ENCODE data around the gene PCDHA6. TPM values are rescaled to one million over a fixed set of nuclear protein-coding genes. Genes with fewer than 3 reads are reported as not detected.
"Not testable (repeated sequence)": the region's sequence is repeated elsewhere in the genome, so short reads cannot be mapped to it uniquely, and the experiment has no call there.

The PCDHA6 gene
- total RNA-seq, 4 donors from 2014 or later, result 0.19 to 0.27 (median 0.21) TPM; not detected in 1

GRCh38 chr5:140868721-140869554 lies 41.2 kb downstream of the PCDHA6 start, which contains the start of gene PCDHA11:
TSS of gene PCDHA11 (plus strand) at chr5:140868957. CDS start at chr5:140869104, 147 bp downstream.
- H3K4me1 ChIP-seq, result no peaks in the 10 kb centered on the region
- H3K36me3 ChIP-seq, result no peaks in the 10 kb centered on the region
- peak in 1 of 6 experiments; percentile 3 for TF ChIP-seq CTCF (IDR thresholded peaks at IDR 0.05)
- no peak for TF ChIP-seq POLR2A (IDR thresholded peaks at IDR 0.05)
- H3K27ac ChIP-seq, result no peak within 1 kb of the TSS
- 24 to 28% methylated on average over 31 to 33 of the region's 41 CpGs for WGBS, 2 donors
- H3K4me3 ChIP-seq, result peak within 1 kb of the TSS in 1 of 4 donors; percentile 15
- peaks cover 0 to 17% (median 0%) of the 10 kb centered on the region in 4 donors for H3K27me3 ChIP-seq
- intact Hi-C loops (cut with DNase I), result no loop called here
- DNase-seq, result no peak
- H3K9me3 ChIP-seq, result peaks cover 0 to 29% (median 13%) of the 10 kb centered on the region in 3 donors

- intact Hi-C loops (cut with DNase I), result no loop called here
- Histone ChIP-seq H3K4me3 (no peak overlapping the region), H3K9me3 (peaks cover 0 to 29% (median 13%) of the 10 kb centered on the region in 3 donors), H3K4me1 (no peaks in the 10 kb centered on the region), H3K36me3 (no peaks in the 10 kb centered on the region), H3K27ac (no peak overlapping the region), H3K27me3 (peaks cover 0 to 17% (median 0%) of the 10 kb centered on the region in 4 donors)
- 64 to 65% methylated on average over 5 of the region's 5 CpGs for WGBS, 2 donors
- DNase-seq, result no peak
- TF ChIP-seq CTCF (IDR thresholded peaks at IDR 0.05), result no peak
- TF ChIP-seq POLR2A (IDR thresholded peaks at IDR 0.05), result no peak
Measured at GRCh38 chr5:140869555-140869886, 41.8 kb downstream of the PCDHA6 start.

DNA sequence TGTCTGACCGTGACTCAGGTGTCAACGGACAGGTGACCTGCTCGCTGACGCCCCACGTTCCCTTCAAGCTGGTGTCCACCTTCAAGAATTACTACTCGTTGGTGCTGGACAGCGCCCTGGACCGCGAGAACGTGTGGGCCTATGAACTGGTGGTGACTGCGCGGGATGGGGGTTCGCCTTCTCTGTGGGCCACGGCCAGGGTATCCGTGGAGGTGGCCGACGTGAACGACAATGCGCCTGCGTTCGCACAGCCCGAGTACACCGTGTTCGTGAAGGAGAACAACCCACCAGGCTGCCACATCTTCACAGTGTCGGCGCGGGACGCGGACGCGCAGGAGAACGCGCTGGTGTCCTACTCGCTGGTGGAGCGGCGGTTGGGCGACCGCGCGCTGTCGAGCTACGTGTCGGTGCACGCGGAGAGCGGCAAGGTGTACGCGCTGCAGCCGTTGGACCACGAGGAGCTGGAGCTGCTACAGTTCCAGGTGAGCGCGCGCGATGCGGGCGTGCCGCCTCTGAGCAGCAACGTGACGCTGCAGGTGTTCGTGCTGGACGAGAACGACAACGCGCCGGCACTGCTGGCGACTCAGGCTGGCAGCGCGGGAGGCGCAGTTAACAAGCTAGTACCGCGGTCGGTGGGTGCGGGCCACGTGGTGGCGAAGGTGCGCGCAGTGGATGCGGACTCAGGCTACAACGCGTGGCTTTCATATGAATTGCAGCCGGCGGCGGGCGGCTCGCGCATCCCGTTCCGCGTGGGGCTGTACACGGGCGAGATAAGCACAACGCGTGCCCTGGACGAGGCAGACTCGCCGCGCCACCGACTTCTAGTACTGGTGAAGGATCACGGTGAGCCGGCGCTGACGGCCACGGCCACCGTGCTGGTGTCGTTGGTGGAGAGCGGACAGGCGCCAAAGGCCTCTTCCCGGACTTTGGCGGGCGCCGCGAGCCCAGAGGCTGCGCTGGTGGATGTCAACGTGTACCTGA lies 42.8 kb downstream of the PCDHA6 start:
- intact Hi-C loops (cut with DNase I), result no loop called here
- no peaks in the 10 kb centered on the region for H3K36me3 ChIP-seq
- peaks cover 0 to 27% (median 0%) of the 10 kb centered on the region in 4 donors for H3K27me3 ChIP-seq
- no peak for DNase-seq
- TF ChIP-seq POLR2A (IDR thresholded peaks at IDR 0.05) (no peak), CTCF (IDR thresholded peaks at IDR 0.05) (no peak)
- 60 to 69% methylated on average over 59 to 71 of the region's 114 CpGs for WGBS, 2 donors
- no peaks in the 10 kb centered on the region for H3K4me1 ChIP-seq
- no peak overlapping the region for H3K27ac ChIP-seq
- peaks cover 0 to 33% (median 17%) of the 10 kb centered on the region in 3 donors for H3K9me3 ChIP-seq
- no peak overlapping the region for H3K4me3 ChIP-seq

DNA sequence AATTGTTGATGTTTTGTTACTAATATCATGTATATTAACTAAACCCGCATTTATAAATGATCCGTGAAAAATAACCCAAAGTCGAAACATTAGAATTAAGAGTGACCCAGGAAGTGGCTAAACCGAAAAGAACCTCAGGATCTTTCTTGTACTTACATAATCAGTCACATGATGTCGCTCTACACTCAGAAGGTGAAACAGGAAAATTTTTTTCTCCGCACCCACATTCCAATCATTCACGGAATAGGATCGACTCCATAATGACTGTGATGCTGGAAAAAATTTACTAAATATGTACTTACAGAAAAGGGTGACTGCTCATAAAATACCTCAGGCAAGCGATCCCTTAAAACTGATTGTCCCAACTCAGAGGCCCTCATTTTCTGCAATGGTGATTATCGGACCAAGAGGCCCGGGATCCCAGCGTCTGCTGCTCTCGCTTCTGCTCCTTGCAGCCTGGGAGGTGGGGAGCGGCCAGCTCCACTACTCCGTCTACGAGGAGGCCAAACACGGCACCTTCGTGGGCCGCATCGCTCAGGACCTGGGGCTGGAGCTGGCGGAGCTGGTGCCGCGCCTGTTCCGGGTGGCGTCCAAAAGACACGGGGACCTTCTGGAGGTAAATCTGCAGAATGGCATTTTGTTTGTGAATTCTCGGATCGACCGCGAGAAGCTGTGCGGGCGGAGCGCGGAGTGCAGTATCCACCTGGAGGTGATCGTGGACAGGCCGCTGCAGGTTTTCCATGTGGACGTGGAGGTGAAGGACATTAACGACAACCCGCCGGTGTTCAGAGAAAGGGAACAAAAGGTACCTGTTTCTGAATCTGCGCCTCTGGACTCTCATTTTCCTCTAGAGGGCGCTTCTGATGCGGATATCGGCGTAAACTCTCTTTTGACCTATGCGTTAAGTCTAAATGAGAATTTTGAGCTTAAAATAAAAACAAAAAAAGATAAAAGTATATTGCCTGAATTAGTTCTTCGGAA lies 47.6 kb downstream of the PCDHA6 start, which contains the start of gene PCDHA12:
Gene PCDHA12, plus strand, starts transcription at position 224 of the 981 bp plus-strand sequence. Its CDS starts 165 bp downstream, at position 389.
- TF ChIP-seq CTCF (IDR thresholded peaks at IDR 0.05) (no peak), POLR2A (IDR thresholded peaks at IDR 0.05) (no peak)
- Histone ChIP-seq H3K36me3 (no peaks in the 10 kb centered on the region), H3K27ac (no peak within 1 kb of the TSS), H3K4me1 (no peaks in the 10 kb centered on the region), H3K4me3 (no peak within 1 kb of the TSS), H3K27me3 (peaks cover 0 to 47% (median 0%) of the 10 kb centered on the region in 4 donors), H3K9me3 (peaks cover 0 to 48% (median 30%) of the 10 kb centered on the region in 3 donors)
- intact Hi-C loops (cut with DNase I), result no loop called here
- no peak for DNase-seq
- 23 to 39% methylated on average over 22 to 30 of the region's 47 CpGs for WGBS, 2 donors

DNA sequence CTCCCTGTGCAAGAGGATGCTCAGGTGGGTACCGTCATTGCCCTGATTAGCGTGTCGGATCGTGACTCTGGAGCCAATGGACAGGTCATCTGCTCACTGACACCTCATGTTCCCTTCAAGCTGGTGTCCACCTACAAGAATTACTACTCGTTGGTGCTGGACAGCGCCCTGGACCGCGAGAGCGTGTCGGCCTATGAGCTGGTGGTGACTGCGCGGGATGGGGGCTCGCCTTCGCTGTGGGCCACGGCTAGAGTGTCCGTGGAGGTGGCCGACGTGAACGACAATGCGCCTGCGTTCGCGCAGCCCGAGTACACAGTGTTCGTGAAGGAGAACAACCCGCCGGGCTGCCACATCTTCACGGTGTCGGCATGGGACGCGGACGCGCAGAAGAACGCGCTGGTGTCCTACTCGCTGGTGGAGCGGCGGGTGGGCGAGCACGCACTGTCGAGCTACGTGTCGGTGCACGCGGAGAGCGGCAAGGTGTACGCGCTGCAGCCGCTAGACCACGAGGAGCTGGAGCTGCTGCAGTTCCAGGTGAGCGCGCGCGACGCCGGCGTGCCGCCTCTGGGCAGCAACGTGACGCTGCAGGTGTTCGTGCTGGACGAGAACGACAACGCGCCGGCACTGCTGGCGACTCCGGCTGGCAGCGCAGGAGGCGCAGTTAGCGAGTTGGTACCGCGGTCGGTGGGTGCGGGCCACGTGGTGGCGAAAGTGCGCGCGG lies 48.9 kb downstream of the PCDHA6 start:
- Histone ChIP-seq H3K9me3 (peaks cover 0 to 40% (median 22%) of the 10 kb centered on the region in 3 donors), H3K27me3 (peaks cover 0 to 37% (median 0%) of the 10 kb centered on the region in 4 donors)
- WGBS, 2 donors, result 53 to 70% methylated on average over 48 to 50 of the region's 80 CpGs
- H3K4me1 ChIP-seq; H3K36me3 ChIP-seq; H3K4me3 ChIP-seq; DNase-seq; H3K27ac ChIP-seq; intact Hi-C loops (cut with DNase I): not testable (repeated sequence)

Measured in esophagus squamous epithelium (tissue), 5 donors.